Stimulated activated CD4-positive, alpha-beta T cell treated with anti-CD3 and anti-CD28 coated beads, Interleukin-4, amount 100 ng/mL, for 4 hours (primary cell): Measurements from ENCODE around the gene ZMYM3.
"Not testable (repeated sequence)": the region's sequence is repeated elsewhere in the genome, so short reads cannot be mapped to it uniquely, and the experiment has no call there.

Source experiments
- DNase-seq, 2 experiments: peaks; one replicate each; pipeline ENCODE4 v3.0.0-alpha.2; 2020

Gene ZMYM3

GRCh38 chrX:71254092-71254963, at the start of gene ZMYM3:
TSS of gene ZMYM3 (minus strand) at chrX:71254140. CDS start at chrX:71253255, 885 bp downstream.
- DNase-seq, result peak; percentile 69 to 71

DNA sequence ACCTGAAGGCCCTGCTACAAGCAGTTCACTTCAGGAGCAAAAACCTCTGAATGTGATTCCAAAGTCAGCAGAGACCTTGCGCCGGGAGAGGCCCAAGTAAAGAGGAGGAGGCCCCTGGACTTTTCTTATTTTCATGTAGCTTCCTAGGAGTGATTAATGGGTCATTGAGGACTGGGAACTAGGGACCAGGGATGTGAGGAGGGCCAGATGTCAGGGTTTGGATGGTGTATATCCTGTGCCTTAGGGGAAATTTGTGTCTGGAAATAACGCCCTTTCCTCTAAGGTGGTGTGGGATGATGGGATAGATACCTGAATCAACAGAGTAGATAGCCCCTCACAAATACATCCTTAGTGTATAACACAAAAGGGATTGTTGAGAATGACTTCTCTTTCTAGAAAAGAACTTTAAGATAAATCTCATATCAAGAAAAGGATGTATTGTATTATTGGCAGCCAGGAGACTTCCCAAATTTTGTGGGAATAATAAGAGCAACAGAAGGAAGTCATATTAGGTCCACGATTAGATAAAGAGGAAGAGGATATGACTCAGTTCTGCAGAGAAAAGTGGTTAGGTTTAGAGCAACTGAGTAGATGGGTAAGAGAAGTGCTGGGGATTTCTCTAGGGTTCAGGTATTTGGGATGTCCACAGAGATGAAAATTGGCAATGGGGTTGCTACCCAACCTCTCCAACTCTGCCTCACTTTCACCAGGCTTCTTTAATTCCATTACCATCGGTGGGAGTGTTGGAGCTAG, 48.7 kb upstream of the ZMYM3 start:
- DNase-seq, result no peak

- DNase-seq, result no peak
Measured at GRCh38 chrX:71301195-71301924, 47.4 kb upstream of the ZMYM3 start, which contains the start of gene ITGB1BP2. TSS of gene ITGB1BP2 (plus strand) at chrX:71301750. CDS start at chrX:71301807, 57 bp downstream.

- not testable (repeated sequence) for DNase-seq
Measured at GRCh38 chrX:71300495-71300894, 46.6 kb upstream of the ZMYM3 start.

- DNase-seq, result not testable (repeated sequence)
Measured at GRCh38 chrX:71300064-71300463, 46.1 kb upstream of the ZMYM3 start.

GRCh38 chrX:71298119-71298518, 44.2 kb upstream of the ZMYM3 start:
- DNase-seq, result no peak

- DNase-seq, result no peak
Measured at GRCh38 chrX:71296806-71297205, 42.9 kb upstream of the ZMYM3 start.

GRCh38 chrX:71292669-71293365, 38.9 kb upstream of the ZMYM3 start:
- no peak for DNase-seq

DNA sequence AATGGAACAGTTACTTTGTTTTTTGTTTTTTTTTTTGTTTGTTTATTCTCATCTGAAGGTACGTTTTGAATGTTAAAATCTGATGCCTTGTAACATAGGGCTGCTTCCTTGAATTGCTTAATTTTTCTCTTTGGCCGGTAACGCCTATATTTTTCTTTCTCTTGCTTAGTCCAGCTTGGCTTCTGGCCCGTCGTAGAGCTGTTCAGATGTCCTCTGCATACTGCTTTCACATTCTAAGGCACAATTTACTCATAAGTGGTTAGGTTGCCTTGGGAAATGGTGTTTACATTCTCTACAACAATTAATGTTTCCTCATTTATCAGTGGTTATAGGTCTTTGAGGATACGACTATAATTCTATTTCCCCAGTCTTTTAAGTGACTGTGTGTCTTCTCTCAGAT, 37.4 kb upstream of the ZMYM3 start:
- DNase-seq, result no peak

- DNase-seq, result no peak
Measured at GRCh38 chrX:71285929-71286328, 32.0 kb upstream of the ZMYM3 start.

- DNase-seq, result peak; percentile 65 to 83
Measured at GRCh38 chrX:71283403-71284143, 29.6 kb upstream of the ZMYM3 start, which contains the start of gene NONO. TSS of gene NONO (plus strand) at chrX:71283635. CDS start at chrX:71290638, 7,003 bp downstream.

DNA sequence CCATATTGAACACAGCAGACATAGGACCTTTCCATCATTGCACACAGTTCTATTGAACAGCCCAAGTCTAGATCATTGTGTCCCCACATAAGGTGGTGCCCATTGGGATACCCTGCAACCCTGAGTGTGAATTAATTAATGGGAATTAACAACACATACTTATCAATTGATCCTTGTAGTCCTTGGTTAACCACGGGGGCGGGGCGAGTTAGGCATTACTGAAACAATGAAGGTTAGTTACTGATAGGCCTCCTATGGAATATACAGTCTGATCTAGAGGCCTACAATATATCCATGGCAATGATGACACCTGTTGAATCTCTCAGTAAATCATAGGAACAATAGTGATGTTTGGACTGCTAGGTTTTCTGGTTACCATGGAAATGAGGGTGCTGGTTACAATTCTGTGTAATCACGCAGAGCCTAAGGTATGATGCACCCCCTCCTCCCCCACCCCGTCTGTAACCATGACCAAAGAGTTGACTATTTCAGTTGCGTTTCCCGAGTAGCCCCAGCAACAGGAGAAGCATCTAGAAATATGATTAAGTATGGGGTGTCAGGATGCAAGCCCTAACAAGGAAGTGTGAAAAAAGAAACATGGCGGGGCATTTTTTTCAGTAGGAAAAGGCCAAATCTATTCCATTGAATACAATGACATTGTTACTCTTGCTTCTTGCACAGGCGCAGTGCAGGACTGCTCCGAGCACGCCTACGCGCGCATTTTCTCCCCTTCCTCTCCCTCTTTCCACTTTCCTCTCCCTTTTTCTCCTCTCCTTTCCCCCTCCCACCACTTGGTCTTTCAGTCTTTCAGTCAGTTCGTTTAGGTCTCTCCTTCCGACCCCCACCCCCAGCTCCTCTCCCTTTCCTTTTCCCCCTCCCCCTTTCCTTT, 28.8 kb upstream of the ZMYM3 start:
- peak; percentile 23 to 39 for DNase-seq

- DNase-seq, result not testable (repeated sequence)
Measured at GRCh38 chrX:71281300-71281699, 27.4 kb upstream of the ZMYM3 start.

GRCh38 chrX:71272313-71272712, 18.4 kb upstream of the ZMYM3 start:
- DNase-seq, result not testable (repeated sequence)

DNA sequence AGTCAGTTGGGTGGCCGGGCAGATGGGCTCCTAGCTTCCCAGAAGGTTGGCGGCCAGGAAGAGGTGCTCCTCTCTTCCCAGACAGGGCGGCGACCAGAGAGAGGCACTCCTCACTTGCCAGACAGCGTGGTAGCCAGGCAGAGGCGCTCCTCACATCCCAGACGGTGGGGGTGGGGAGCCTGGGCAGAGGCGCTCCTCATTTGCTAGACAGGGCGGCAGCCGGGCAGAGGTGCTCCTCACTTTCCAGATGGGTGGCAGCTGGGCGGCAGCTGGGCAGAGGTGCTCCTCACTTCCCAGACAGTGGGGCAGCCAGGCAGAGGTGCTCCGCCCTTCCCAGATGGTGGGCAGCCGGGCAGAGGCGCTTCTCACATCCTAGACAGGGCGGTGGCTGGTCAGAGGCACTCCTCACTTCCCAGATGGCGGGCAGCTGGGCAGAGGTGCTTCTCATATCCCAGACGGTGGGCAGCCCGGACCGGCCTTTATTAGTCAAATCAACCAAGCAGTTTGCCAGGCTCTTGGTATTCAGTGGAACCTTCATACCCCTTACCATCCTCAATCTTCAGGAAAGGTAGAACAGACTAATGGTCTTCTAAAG, 16.0 kb upstream of the ZMYM3 start:
- DNase-seq, result no peak

GRCh38 chrX:71268624-71269023, 14.7 kb upstream of the ZMYM3 start:
- DNase-seq, result not testable (repeated sequence)

GRCh38 chrX:71256856-71257255, 2.9 kb upstream of the ZMYM3 start:
- no peak for DNase-seq

DNA sequence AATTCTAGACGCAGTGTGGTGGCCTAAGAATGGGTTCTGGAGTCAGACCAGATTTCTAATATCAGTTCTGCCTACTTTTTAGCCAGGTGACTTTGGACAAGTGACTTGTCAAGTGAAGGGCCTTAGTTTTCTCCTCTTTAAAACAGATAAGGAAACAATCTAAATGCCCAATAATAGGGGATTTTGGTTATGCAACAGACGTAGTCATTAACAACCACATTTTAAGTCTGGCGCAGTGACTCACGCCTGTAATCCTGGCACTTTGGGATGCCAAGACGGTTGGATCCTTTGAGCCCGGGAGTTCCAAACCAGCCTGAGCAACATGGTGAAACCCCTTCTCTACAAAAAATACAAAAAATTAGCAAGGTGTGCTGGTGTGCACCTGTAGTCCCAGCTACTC, 2.1 kb upstream of the ZMYM3 start:
- no peak for DNase-seq

GRCh38 chrX:71253253-71254091, 468 bp downstream of the ZMYM3 start:
- peak; percentile 2 to 15 for DNase-seq
